HepG2 (cell line): ENCODE data around the gene SOWAHA. TPM values are rescaled to one million over a fixed set of nuclear protein-coding genes. Genes with fewer than 3 reads are reported as not detected.

Experiments
- ATAC-seq: fragments of 200-7000 bp; cut with Tn5 transposase; 3 replicates; pipeline ENCODE4 v1.9.1; 2020; ENCODE audit warnings: mild to moderate bottlenecking, moderate library complexity
- BruUV-seq: library from RNA; stranded (reverse); fragments of 400-500 nt; replicated peaks from 2 replicates; lab custom pipeline; 2021; lab: Mats Ljungman, UMichigan
- CTCF ChIA-PET: fragments of 300-600 bp; formaldehyde crosslinking; extraction: SDS; loops from one replicate; lab custom pipeline; 2021; ENCODE audit warnings: low total read pairs, inconsistent platforms, low intra/inter-chr PET ratio; lab: Yijun Ruan, JAX
- POLR2A ChIA-PET: fragments of 350-600 bp; sonication (Branson Sonifier 250); formaldehyde crosslinking; loops from one replicate; lab custom pipeline; 2020; ENCODE audit warnings: antibody characterized with exemption, inconsistent platforms; lab: Yijun Ruan, JAX
- DNase-seq: peaks from one replicate; pipeline ENCODE4 v3.0.0-alpha.2; 2015; ENCODE audit warnings: low spot score
- FAIRE-seq: peaks from 3 replicates; lab custom pipeline; 2011; peaks lifted over from hg19 to GRCh38; lab: Jason Lieb, UNC
- H2AFZ ChIP-seq: one replicate; pipeline ENCODE4 v1.6.1; 2011; ENCODE audit warnings: low read length, inconsistent platforms
- H3K27ac ChIP-seq: fragments of 300-600 bp; 3 replicates; pipeline ENCODE4 v1.8.0; 2011; ENCODE audit warnings: mixed run types, mild to moderate bottlenecking, mixed read lengths, low read length, inconsistent platforms; ENCODE audit not compliant: insufficient read depth; ENCODE audit errors: extremely low read length
- H3K27me3 ChIP-seq, 2 experiments: fragments of 200-600 bp in 1 of 2; 2 replicates in 1 of 2; 3 replicates in 1 of 2; pipeline versions ENCODE4 v1.6.0 to v1.8.0; 2011; ENCODE audit warnings: low read length in 2 of 2, mild to moderate bottlenecking in 2 of 2, moderate library complexity in 2 of 2, inconsistent platforms in 1 of 2; ENCODE audit not compliant: insufficient read depth in 2 of 2, control insufficient read depth in 1 of 2
- H3K36me3 ChIP-seq, 2 experiments: fragments of 200-600 bp in 1 of 2; replicated peaks in 1 of 2; 2 replicates in 1 of 2; 3 replicates in 1 of 2; pipeline versions ENCODE4 v1.5.1 to v1.8.0; 2011; ENCODE audit warnings: low read length in 2 of 2, inconsistent platforms in 1 of 2; ENCODE audit not compliant: insufficient read depth in 2 of 2, control insufficient read depth in 1 of 2
- H3K4me1 ChIP-seq: 2 replicates; pipeline ENCODE4 v1.5.1; 2012; ENCODE audit warnings: low read length, inconsistent platforms; ENCODE audit not compliant: insufficient read depth
- H3K4me2 ChIP-seq: 2 replicates; pipeline ENCODE4 v1.6.0; 2011; ENCODE audit warnings: low read depth, low read length, inconsistent platforms
- H3K4me3 ChIP-seq, 3 experiments: fragments of 200-600 bp in 1 of 3; sonication (generic), shearing (Covaris generic) in 1 of 3; replicated peaks in 1 of 3; 2 replicates each; pipeline ENCODE4 v1.5.1; 2011 to 2016; ENCODE audit warnings: low read length in 3 of 3, inconsistent platforms in 2 of 3, low read depth in 2 of 3, mild to moderate bottlenecking in 2 of 3, control low read depth in 1 of 3, mixed read lengths in 1 of 3; ENCODE audit not compliant: insufficient read depth in 1 of 3
- H3K79me2 ChIP-seq: one replicate; pipeline ENCODE4 v1.6.1; 2011; ENCODE audit warnings: low read length, inconsistent platforms; ENCODE audit not compliant: insufficient read depth
- H3K9ac ChIP-seq: 2 replicates; pipeline ENCODE4 v1.6.0; 2011; ENCODE audit warnings: mild to moderate bottlenecking, low read depth, low read length, inconsistent platforms; ENCODE audit not compliant: insufficient read depth
- H3K9me3 ChIP-seq: 2 replicates; pipeline ENCODE4 v1.5.1; 2012; ENCODE audit warnings: mild to moderate bottlenecking, low read length
- H4K20me1 ChIP-seq: 2 replicates; pipeline ENCODE4 v1.6.0; 2011; ENCODE audit warnings: inconsistent platforms, mild to moderate bottlenecking, low read length, moderate library complexity; ENCODE audit not compliant: insufficient read depth
- AFF4 ChIP-seq: sonication (generic); formaldehyde crosslinking; IDR thresholded peaks from 2 replicates; pipeline ENCODE4 v1.4.0; 2020; ENCODE audit warnings: missing genetic modification reagents
- BCL6 ChIP-seq: IDR thresholded peaks from 2 replicates; pipeline ENCODE4 v1.6.1; 2016; ENCODE audit warnings: missing genetic modification reagents, missing compliant biosample characterization
- MYPOP ChIP-seq: sonication (generic); formaldehyde crosslinking; IDR thresholded peaks from 2 replicates; pipeline ENCODE4 v1.8.1; 2023; ENCODE audit warnings: mild to moderate bottlenecking, moderate library complexity, missing genetic modification reagents
- NCOA1 ChIP-seq: sonication (generic); formaldehyde crosslinking; IDR thresholded peaks from 2 replicates; pipeline ENCODE4 v1.9.0; 2021; ENCODE audit warnings: missing genetic modification reagents
- NFE2 ChIP-seq: sonication (generic); formaldehyde crosslinking; IDR thresholded peaks from 2 replicates; pipeline ENCODE4 v1.4.0; 2020; ENCODE audit warnings: missing genetic modification reagents
- SP4 ChIP-seq: sonication (generic); formaldehyde crosslinking; IDR thresholded peaks from 2 replicates; pipeline ENCODE4 v1.8.1; 2023; ENCODE audit warnings: mild to moderate bottlenecking, missing genetic modification reagents
- SP5 ChIP-seq: IDR thresholded peaks from 2 replicates; pipeline ENCODE4 v1.6.1; 2016; ENCODE audit warnings: low read depth, borderline replicate concordance
- TRIM24 ChIP-seq: sonication (generic); formaldehyde crosslinking; IDR thresholded peaks from 2 replicates; pipeline ENCODE4 v1.8.0; 2022; ENCODE audit warnings: mild to moderate bottlenecking, missing genetic modification reagents
- ZBTB7B ChIP-seq: sonication (generic); formaldehyde crosslinking; IDR thresholded peaks from 2 replicates; pipeline ENCODE4 v1.4.0; 2020; ENCODE audit warnings: missing genetic modification reagents
- ZNF407 ChIP-seq: sonication (generic); formaldehyde crosslinking; IDR thresholded peaks from one replicate; pipeline ENCODE4 v1.5.1; 2020; ENCODE audit warnings: mild to moderate bottlenecking, missing genetic modification reagents; ENCODE audit errors: not compliant biosample characterization
- WGBS: methylation state at CpG from one replicate; pipeline ENCODE4 v1.1.6; 2017; ENCODE audit warnings: low lambda C conversion rate; 5-methylcytosine and 5-hydroxymethylcytosine counted together
- in situ Hi-C: cut with HindIII; loops from 2 replicates; pipeline ENCODE4 v1.10.0; 2017; ENCODE audit warnings: low pct_unique_long_range_greater_than_20kb; ENCODE audit not compliant: extremely low pct_ligation_motif_present
- intact Hi-C: fragments of 100-400 bp; cut with micrococcal nuclease; formaldehyde crosslinking; loops from one replicate; pipeline ENCODE4 v1.10.0; 2022; ENCODE audit not compliant: unreplicated experiment
- polyA plus RNA-seq, 8 experiments: library from polyadenylated mRNA; depleted of rRNA in 3 of 8; stranded (reverse) in 7 of 8; unstranded in 1 of 8; fragments of >200 nt; fragmentation: Illumina TruSeq in 4 of 8; extraction: Trizol in 4 of 8; gene quantifications; 2 replicates each; pipeline versions ENCODE4 v1.2.1 to v1.2.3, GENCODE V29; 2011 to 2016; ENCODE audit warnings: low read depth in 4 of 8, missing spikeins in 1 of 8, mixed read lengths in 1 of 8; ENCODE audit not compliant: insufficient read depth in 1 of 8
- total RNA-seq, 5 experiments: library from RNA; depleted of rRNA; stranded (reverse); fragments of >200 nt; fragmentation: Illumina TruSeq; extraction: Trizol; gene quantifications; 2 replicates each; pipeline ENCODE4 v1.2.3, GENCODE V29; 2016; ENCODE audit warnings: low read depth in 1 of 5

Gene SOWAHA
- total and polyA plus RNA-seq, 2 of the 13 experiments (the other 11 are each of a cell fraction or from before 2014, with no cell fraction given): 0.95 to 1.9 TPM

GRCh38 chr5:132821350-132821749 lies 8.2 kb downstream of the SOWAHA start (continued):
- TF ChIP-seq AFF4 (CRISPR knock-in tag) (no peak), TRIM24 (CRISPR knock-in tag) (no peak), MYPOP (CRISPR knock-in tag) (0 out of 2 replicates have a peak, but pooled peaks have one; percentile 34), NFE2 (CRISPR knock-in tag) (no peak), ZBTB7B (CRISPR knock-in tag) (0 out of 2 replicates have a peak, but pooled peaks have one; percentile 38)

- Histone ChIP-seq H3K79me2 (peaks cover 4% of the 10 kb centered on the region), H3K36me3 (peaks cover 5 to 26% of the 10 kb centered on the region in 2 experiments; a peak in 4 of 5 replicates), H3K4me3 (no peak overlapping the region), H3K27ac (peak overlapping the region; percentile 66), H4K20me1 (no peaks in the 10 kb centered on the region), H3K27me3 (no peaks in the 10 kb centered on the region), H3K4me2 (peak overlapping the region; percentile 96), H3K9ac (peak overlapping the region; percentile 69), H3K9me3 (no peaks in the 10 kb centered on the region), H3K4me1 (peaks cover 43% of the 10 kb centered on the region), H2AFZ (no peak overlapping the region)
- ATAC-seq (peak; percentile 37), FAIRE-seq (peak; percentile 72), DNase-seq (peak; percentile 69)
- CTCF ChIA-PET: interaction anchor here (4.5 kb wide), 1 partner anchor 14 kb away, joined by 54 read pairs; no protein-coding TSS in a partner anchor
- POLR2A ChIA-PET: interaction anchor here (2.8 to 6.7 kb wide), 2 partner anchors 8 to 13 kb away, joined by 36 to 176 read pairs; partner anchors contain the start of gene SHROOM1
- intact Hi-C loops: loop anchor here (2.0 to 5.0 kb wide), 3 partner anchors 45 to 294 kb away; partner anchors contain the start of gene SEPTIN8
- no TSS peak for BruUV-seq
- 50% methylated on average over 1 of the region's 1 CpG for WGBS
- in situ Hi-C loops: no loop called here
- peak; percentile 19; the same call in 1 of the 2 replicates for TF ChIP-seq SP5
- no peak for TF ChIP-seq SP4 (CRISPR knock-in tag)
- TF ChIP-seq NCOA1: no peak
- 0 out of 2 replicates have a peak, but pooled peaks have one; percentile 13 for TF ChIP-seq BCL6
- TF ChIP-seq ZNF407 (CRISPR knock-in tag): no peak
Observed at GRCh38 chr5:132821791-132822190, 8.7 kb downstream of the SOWAHA start.
